ENCODE measurements around the gene GNL3L. TPM values are rescaled to one million over a fixed set of nuclear protein-coding genes. Genes with fewer than 3 reads are reported as not detected.
"Not testable (repeated sequence)": the region's sequence is repeated elsewhere in the genome, so short reads cannot be mapped to it uniquely, and the experiment has no call there.

GNL3L gene
- total and polyA plus RNA-seq, 2 experiments from 2014 or later = 16.9 to 79.9 TPM

DNA sequence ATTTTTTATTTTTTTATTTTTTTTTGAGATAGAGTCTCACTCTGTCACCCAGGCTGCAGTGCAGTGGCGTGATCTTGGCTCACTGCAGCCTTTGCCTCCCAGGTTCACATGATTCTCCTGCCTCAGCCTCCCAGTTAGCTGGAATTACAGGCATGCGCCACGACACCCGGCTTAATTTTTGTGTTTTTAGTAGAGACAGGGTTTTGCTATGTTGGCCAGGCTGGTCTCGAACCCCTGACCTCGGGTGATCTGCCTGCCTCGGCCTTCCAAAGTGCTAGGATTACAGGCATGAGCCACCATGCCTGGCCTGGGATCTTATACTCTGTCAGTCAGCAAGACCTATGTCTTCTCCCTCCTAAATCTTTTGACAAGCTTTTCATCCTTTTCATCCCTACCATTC is 25.0 kb downstream of the GNL3L start:
- H4K20me1 ChIP-seq (replicated peaks; ENCODE audit: insufficient read depth); H3K79me2 ChIP-seq (replicated peaks; ENCODE audit: insufficient read depth); H3K9me2 ChIP-seq (ENCODE audit: insufficient read depth); ATAC-seq; H3K36me3 ChIP-seq (ENCODE audit: insufficient read depth); H3K27ac Mint-ChIP-seq; H3K27me3 Mint-ChIP-seq (ENCODE audit: insufficient read depth, low read depth, poor library complexity); H3K4me3 Mint-ChIP-seq; H3K27me3 ChIP-seq (ENCODE audit: insufficient read depth); H3F3A ChIP-seq (replicated peaks; ENCODE audit: low read depth); H3K4me1 ChIP-seq (ENCODE audit: insufficient read depth); H3K4me3 ChIP-seq; H2AFZ ChIP-seq; H3K4me1 Mint-ChIP-seq; H3K9me3 Mint-ChIP-seq; DNase-seq (ENCODE audit: low spot score); H3K27ac ChIP-seq (ENCODE audit: low read depth); H3K4me2 ChIP-seq: not testable (repeated sequence)
- peaks cover 75% of the 10 kb centered on the region for H3K36me3 Mint-ChIP-seq (ENCODE audit: low read depth)

DNA sequence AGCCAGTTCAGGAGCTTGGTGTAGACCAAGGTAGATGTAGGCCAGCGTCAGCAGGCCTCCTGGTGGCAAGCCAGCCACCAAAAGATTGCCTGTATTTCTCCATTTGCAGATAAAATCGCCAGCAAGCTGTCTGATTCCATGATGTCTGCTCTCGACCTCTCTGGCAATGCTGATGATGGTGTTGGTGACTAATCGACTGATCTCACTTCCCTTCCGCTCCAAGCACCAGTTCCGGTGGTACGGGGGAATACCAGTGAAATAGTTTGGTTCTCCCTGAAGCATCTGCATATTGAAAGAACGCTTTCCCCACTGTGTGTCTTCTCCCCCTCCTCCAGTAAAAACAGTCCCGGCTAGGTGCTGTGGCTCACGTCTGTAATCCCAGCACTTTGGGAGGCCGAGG is 30.4 kb downstream of the GNL3L start:
- Mint-ChIP-seq H3K9me3 (no peaks in the 10 kb centered on the region), H3K4me1 (no peaks in the 10 kb centered on the region), H3K27me3 (ENCODE audit: insufficient read depth, low read depth, poor library complexity) (peaks cover 3% of the 10 kb centered on the region), H3K36me3 (ENCODE audit: low read depth) (peaks cover 76% of the 10 kb centered on the region), H3K4me3 (no peak overlapping the region), H3K27ac (no peak overlapping the region)
- DNase-seq (ENCODE audit: low spot score) (no peak), ATAC-seq (no peak)
- no peaks in the 10 kb centered on the region for H3K4me1 ChIP-seq (ENCODE audit: insufficient read depth)
- TF ChIP-seq JUNB (IDR thresholded peaks at IDR 0.05; ENCODE audit: unreplicated experiment) (no peak), ZNF114 (CRISPR knock-in tag; IDR thresholded peaks at IDR 0.05) (no peak), ETS1 (IDR thresholded peaks at IDR 0.05) (no peak), CREB1 (CRISPR knock-in tag; IDR thresholded peaks at IDR 0.05; ENCODE audit: low read depth) (no peak), POLR2AphosphoS5 (IDR thresholded peaks at IDR 0.05; ENCODE audit: low read depth) (no peak), ZNF331 (CRISPR knock-in tag; IDR thresholded peaks at IDR 0.05; ENCODE audit: low read depth) (no peak), CTCF (conservative IDR thresholded peaks at IDR 0.05; ENCODE audit: low read depth in 2 of 2) (no peak)
- TF ChIP-seq, protein P1, sequence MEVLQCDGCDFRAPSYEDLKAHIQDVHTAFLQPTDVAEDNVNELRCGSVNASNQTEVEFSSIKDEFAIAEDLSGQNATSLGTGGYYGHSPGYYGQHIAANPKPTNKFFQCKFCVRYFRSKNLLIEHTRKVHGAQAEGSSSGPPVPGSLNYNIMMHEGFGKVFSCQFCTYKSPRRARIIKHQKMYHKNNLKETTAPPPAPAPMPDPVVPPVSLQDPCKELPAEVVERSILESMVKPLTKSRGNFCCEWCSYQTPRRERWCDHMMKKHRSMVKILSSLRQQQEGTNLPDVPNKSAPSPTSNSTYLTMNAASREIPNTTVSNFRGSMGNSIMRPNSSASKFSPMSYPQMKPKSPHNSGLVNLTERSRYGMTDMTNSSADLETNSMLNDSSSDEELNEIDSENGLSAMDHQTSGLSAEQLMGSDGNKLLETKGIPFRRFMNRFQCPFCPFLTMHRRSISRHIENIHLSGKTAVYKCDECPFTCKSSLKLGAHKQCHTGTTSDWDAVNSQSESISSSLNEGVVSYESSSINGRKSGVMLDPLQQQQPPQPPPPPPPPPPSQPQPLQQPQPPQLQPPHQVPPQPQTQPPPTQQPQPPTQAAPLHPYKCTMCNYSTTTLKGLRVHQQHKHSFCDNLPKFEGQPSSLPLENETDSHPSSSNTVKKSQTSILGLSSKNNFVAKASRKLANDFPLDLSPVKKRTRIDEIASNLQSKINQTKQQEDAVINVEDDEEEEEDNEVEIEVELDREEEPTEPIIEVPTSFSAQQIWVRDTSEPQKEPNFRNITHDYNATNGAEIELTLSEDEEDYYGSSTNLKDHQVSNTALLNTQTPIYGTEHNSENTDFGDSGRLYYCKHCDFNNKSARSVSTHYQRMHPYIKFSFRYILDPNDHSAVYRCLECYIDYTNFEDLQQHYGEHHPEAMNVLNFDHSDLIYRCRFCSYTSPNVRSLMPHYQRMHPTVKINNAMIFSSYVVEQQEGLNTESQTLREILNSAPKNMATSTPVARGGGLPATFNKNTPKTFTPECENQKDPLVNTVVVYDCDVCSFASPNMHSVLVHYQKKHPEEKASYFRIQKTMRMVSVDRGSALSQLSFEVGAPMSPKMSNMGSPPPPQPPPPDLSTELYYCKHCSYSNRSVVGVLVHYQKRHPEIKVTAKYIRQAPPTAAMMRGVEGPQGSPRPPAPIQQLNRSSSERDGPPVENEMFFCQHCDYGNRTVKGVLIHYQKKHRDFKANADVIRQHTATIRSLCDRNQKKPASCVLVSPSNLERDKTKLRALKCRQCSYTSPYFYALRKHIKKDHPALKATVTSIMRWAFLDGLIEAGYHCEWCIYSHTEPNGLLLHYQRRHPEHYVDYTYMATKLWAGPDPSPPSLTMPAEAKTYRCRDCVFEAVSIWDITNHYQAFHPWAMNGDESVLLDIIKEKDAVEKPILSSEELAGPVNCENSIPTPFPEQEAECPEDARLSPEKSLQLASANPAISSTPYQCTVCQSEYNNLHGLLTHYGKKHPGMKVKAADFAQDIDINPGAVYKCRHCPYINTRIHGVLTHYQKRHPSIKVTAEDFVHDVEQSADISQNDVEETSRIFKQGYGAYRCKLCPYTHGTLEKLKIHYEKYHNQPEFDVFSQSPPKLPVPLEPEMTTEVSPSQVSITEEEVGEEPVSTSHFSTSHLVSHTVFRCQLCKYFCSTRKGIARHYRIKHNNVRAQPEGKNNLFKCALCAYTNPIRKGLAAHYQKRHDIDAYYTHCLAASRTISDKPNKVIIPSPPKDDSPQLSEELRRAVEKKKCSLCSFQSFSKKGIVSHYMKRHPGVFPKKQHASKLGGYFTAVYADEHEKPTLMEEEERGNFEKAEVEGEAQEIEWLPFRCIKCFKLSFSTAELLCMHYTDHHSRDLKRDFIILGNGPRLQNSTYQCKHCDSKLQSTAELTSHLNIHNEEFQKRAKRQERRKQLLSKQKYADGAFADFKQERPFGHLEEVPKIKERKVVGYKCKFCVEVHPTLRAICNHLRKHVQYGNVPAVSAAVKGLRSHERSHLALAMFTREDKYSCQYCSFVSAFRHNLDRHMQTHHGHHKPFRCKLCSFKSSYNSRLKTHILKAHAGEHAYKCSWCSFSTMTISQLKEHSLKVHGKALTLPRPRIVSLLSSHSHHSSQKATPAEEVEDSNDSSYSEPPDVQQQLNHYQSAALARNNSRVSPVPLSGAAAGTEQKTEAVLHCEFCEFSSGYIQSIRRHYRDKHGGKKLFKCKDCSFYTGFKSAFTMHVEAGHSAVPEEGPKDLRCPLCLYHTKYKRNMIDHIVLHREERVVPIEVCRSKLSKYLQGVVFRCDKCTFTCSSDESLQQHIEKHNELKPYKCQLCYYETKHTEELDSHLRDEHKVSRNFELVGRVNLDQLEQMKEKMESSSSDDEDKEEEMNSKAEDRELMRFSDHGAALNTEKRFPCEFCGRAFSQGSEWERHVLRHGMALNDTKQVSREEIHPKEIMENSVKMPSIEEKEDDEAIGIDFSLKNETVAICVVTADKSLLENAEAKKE (CRISPR knock-in tag; IDR thresholded peaks at IDR 0.05) = no peak
- no peak overlapping the region for H3K4me3 ChIP-seq
- H4K20me1 ChIP-seq (replicated peaks; ENCODE audit: insufficient read depth) = no peaks in the 10 kb centered on the region
- H3F3A ChIP-seq (replicated peaks; ENCODE audit: low read depth) = no peaks in the 10 kb centered on the region
- no peak overlapping the region for H3K4me2 ChIP-seq
- H3K36me3 ChIP-seq (ENCODE audit: insufficient read depth) = peaks cover 6% of the 10 kb centered on the region
- H3K79me2 ChIP-seq (replicated peaks; ENCODE audit: insufficient read depth) = no peaks in the 10 kb centered on the region
- H3K27me3 ChIP-seq (ENCODE audit: insufficient read depth) = no peaks in the 10 kb centered on the region
- H3K9me2 ChIP-seq (ENCODE audit: insufficient read depth) = no peaks in the 10 kb centered on the region
- no peak overlapping the region for H3K27ac ChIP-seq (ENCODE audit: low read depth)
- no peak overlapping the region for H2AFZ ChIP-seq
